ENCODE results near the gene BCL2. TPM values are rescaled to one million over a fixed set of nuclear protein-coding genes. Genes with fewer than 3 reads are reported as not detected.

BCL2 gene
- total RNA-seq, 2 experiments from 2014 or later, result 66.0 to 88.9 TPM

- intact Hi-C loops (cut with DNase I, micrococcal nuclease), result no loop called here
- peaks cover 9% of the 10 kb centered on the region for H3K4me1 Mint-ChIP-seq
- H3K9me3 Mint-ChIP-seq (ENCODE audit: low read depth), result peaks cover 4% of the 10 kb centered on the region
- DNase-seq (no peak), ATAC-seq (no peak)
- CTCF ChIA-PET, result interaction anchor here (0.8 kb wide), 1 partner anchor 56 kb away, joined by 4 read pairs; no protein-coding TSS in a partner anchor
- POLR2A ChIA-PET, result no interaction called here
- H3K27ac Mint-ChIP-seq, result no peak overlapping the region
- H3K4me3 Mint-ChIP-seq, result no peak overlapping the region
- peaks cover 6% of the 10 kb centered on the region for H3K27me3 Mint-ChIP-seq
- peaks cover 4% of the 10 kb centered on the region for H3K36me3 Mint-ChIP-seq (ENCODE audit: low read depth)
These were observed 241.1 kb downstream of the BCL2 start for GRCh38 chr18:63078471-63078870.

- intact Hi-C loops (cut with DNase I, micrococcal nuclease), result loop anchor here in 1 of 2 experiments (1.0 kb wide), 1 partner anchor 59 kb away; no protein-coding TSS in a partner anchor
- Mint-ChIP-seq H3K9me3 (ENCODE audit: low read depth) (peaks cover 3% of the 10 kb centered on the region), H3K4me1 (peaks cover 7% of the 10 kb centered on the region), H3K27me3 (peaks cover 6% of the 10 kb centered on the region), H3K4me3 (peak overlapping the region; percentile 66), H3K27ac (no peak overlapping the region), H3K36me3 (ENCODE audit: low read depth) (peaks cover 3% of the 10 kb centered on the region)
- DNase-seq (peak; percentile 84), ATAC-seq (peak; percentile 90)
- CTCF ChIA-PET, result interaction anchor here (0.6 to 1.4 kb wide), 8 partner anchors 16 to 255 kb away, joined by 3 to 7 read pairs (median 3); no protein-coding TSS in a partner anchor
- POLR2A ChIA-PET, result no interaction called here
These were observed 244.6 kb downstream of the BCL2 start for GRCh38 chr18:63074981-63075404.

GRCh38 chr18:63073481-63073880 is 246.1 kb downstream of the BCL2 start:
- no peak overlapping the region for H3K4me3 Mint-ChIP-seq
- no peak overlapping the region for H3K27ac Mint-ChIP-seq
- H3K9me3 Mint-ChIP-seq (ENCODE audit: low read depth), result no peaks in the 10 kb centered on the region
- ChIA-PET CTCF (interaction anchor here (0.7 to 1.0 kb wide), 5 partner anchors 25 to 366 kb away, joined by 3 to 4 read pairs (median 3); no protein-coding TSS in a partner anchor), POLR2A (no interaction called here)
- peaks cover 6% of the 10 kb centered on the region for H3K27me3 Mint-ChIP-seq
- ATAC-seq, result peak; percentile 54
- peaks cover 7% of the 10 kb centered on the region for H3K4me1 Mint-ChIP-seq
- intact Hi-C loops (cut with DNase I, micrococcal nuclease), result no loop called here
- peak; percentile 46 for DNase-seq
- no peaks in the 10 kb centered on the region for H3K36me3 Mint-ChIP-seq (ENCODE audit: low read depth)

Other genes starting within 250 kb of the BCL2 start
- gene KDSR, start 47.4 kb upstream of the BCL2 start, total RNA-seq, result 10 to 100 TPM; 72.6 to 78.6 TPM
- 10 to 100 TPM; 40.7 to 48.4 TPM for gene VPS4B, start 102.7 kb upstream of the BCL2 start, total RNA-seq
- gene SERPINB5, start 157.2 kb upstream of the BCL2 start, total RNA-seq, result not detected
- gene SERPINB12, start 222.6 kb upstream of the BCL2 start, total RNA-seq, result not detected

Data from activated CD4-positive, alpha-beta T cell treated with anti-CD3 and anti-CD28 coated beads for 36 hours (primary cell).